ENCODE results near the gene ZNF622.

Gene ZNF622

GRCh38 chr5:16406023-16406422 lies 59.6 kb downstream of the ZNF622 start:
- no peak for DNase-seq (ENCODE audit: insufficient read length, low spot score)
- no peak for FAIRE-seq
- no peak for TF ChIP-seq POU2F2 (IDR thresholded peaks at IDR 0.05; ENCODE audit: low read depth, low read length)
- no peak for TF ChIP-seq PAX5 (IDR thresholded peaks at IDR 0.05; ENCODE audit: insufficient read depth, low read length, severe bottlenecking)
- TF ChIP-seq POLR2AphosphoS5 (IDR thresholded peaks at IDR 0.05; ENCODE audit: low read depth, low read length) = no peak
- TF ChIP-seq TAF1 (IDR thresholded peaks at IDR 0.05; ENCODE audit: low read depth, low read length) = no peak
- no peak for TF ChIP-seq SPI1 (IDR thresholded peaks at IDR 0.05; ENCODE audit: low read depth, low read length)
- TF ChIP-seq POLR2A (IDR thresholded peaks at IDR 0.05; ENCODE audit: low read depth, low read length) = no peak

Data from GM12891 (cell line).